ENCODE data around the gene GLOD5.

Gene GLOD5

DNA sequence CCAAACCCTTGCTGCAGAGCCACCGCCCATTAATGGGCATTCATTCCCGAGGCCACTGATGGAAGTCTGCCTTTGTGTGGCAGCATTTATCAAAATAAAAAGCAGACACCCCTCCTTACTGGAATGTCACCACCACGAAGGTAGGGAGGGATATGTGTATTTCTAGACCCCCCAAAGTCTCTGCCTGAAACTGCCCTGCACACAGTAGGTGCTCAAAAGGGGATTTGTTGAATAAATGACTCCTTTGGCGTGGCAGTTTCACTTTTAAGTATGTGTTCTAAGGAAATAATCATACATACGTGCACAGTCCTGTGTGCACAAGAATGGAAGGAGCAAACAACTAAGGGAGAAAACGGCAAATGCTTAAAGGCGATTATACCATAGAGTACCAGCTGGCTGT lies 23.6 kb upstream of the GLOD5 start:
- H3K27me3 ChIP-seq (ENCODE audit: insufficient read depth, poor library complexity, severe bottlenecking) = no peaks in the 10 kb centered on the region
- no peak for TF ChIP-seq SPI1 (IDR thresholded peaks at IDR 0.05; ENCODE audit: borderline replicate concordance, low read depth)
- TF ChIP-seq, protein P1, sequence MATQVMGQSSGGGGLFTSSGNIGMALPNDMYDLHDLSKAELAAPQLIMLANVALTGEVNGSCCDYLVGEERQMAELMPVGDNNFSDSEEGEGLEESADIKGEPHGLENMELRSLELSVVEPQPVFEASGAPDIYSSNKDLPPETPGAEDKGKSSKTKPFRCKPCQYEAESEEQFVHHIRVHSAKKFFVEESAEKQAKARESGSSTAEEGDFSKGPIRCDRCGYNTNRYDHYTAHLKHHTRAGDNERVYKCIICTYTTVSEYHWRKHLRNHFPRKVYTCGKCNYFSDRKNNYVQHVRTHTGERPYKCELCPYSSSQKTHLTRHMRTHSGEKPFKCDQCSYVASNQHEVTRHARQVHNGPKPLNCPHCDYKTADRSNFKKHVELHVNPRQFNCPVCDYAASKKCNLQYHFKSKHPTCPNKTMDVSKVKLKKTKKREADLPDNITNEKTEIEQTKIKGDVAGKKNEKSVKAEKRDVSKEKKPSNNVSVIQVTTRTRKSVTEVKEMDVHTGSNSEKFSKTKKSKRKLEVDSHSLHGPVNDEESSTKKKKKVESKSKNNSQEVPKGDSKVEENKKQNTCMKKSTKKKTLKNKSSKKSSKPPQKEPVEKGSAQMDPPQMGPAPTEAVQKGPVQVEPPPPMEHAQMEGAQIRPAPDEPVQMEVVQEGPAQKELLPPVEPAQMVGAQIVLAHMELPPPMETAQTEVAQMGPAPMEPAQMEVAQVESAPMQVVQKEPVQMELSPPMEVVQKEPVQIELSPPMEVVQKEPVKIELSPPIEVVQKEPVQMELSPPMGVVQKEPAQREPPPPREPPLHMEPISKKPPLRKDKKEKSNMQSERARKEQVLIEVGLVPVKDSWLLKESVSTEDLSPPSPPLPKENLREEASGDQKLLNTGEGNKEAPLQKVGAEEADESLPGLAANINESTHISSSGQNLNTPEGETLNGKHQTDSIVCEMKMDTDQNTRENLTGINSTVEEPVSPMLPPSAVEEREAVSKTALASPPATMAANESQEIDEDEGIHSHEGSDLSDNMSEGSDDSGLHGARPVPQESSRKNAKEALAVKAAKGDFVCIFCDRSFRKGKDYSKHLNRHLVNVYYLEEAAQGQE (IDR thresholded peaks at IDR 0.05; ENCODE audit: insufficient replicate concordance, low read depth) = no peak
- no peak for TF ChIP-seq POLR2AphosphoS5 (IDR thresholded peaks at IDR 0.05; ENCODE audit: low read depth)
- TF ChIP-seq, protein P2, sequence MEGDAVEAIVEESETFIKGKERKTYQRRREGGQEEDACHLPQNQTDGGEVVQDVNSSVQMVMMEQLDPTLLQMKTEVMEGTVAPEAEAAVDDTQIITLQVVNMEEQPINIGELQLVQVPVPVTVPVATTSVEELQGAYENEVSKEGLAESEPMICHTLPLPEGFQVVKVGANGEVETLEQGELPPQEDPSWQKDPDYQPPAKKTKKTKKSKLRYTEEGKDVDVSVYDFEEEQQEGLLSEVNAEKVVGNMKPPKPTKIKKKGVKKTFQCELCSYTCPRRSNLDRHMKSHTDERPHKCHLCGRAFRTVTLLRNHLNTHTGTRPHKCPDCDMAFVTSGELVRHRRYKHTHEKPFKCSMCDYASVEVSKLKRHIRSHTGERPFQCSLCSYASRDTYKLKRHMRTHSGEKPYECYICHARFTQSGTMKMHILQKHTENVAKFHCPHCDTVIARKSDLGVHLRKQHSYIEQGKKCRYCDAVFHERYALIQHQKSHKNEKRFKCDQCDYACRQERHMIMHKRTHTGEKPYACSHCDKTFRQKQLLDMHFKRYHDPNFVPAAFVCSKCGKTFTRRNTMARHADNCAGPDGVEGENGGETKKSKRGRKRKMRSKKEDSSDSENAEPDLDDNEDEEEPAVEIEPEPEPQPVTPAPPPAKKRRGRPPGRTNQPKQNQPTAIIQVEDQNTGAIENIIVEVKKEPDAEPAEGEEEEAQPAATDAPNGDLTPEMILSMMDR (IDR thresholded peaks at IDR 0.05; ENCODE audit: insufficient read depth, low read length) = no peak
- DNase-seq (ENCODE audit: low read depth in 1 of 2, low spot score in 1 of 2) = no peak
- H3K27ac ChIP-seq (replicated peaks) = peak overlapping the region; percentile 89
- H3K4me3 ChIP-seq (replicated peaks; ENCODE audit: insufficient read depth, low read length) = peak overlapping the region; percentile 43

DNA sequence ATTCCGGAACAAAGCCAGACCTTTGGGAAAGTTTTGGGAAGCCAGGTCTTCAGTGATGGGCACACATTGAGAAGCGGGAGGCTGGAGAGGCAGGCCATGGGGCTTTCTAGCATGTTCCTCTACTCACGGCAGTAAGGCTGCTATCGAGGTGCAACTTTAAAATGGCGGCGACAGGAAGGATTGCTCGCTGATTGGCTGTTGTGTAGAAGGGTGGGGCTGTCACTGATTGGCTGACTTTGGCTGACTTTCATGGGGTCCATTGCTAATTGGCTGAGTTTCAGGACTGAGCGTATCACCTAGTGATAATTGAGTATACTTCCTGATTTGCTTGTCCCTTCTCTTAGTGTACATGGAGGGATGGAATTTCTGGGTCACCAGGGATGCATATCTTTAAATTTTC lies 19.7 kb upstream of the GLOD5 start:
- Histone ChIP-seq H3K27ac (replicated peaks) (no peak overlapping the region), H3K27me3 (ENCODE audit: insufficient read depth, poor library complexity, severe bottlenecking) (no peaks in the 10 kb centered on the region), H3K4me3 (replicated peaks; ENCODE audit: insufficient read depth, low read length) (no peak overlapping the region)
- no peak for DNase-seq (ENCODE audit: low read depth in 1 of 2, low spot score in 1 of 2)
- no peak for TF ChIP-seq POLR2AphosphoS5 (IDR thresholded peaks at IDR 0.05; ENCODE audit: low read depth)
- TF ChIP-seq GABPA (IDR thresholded peaks at IDR 0.05; ENCODE audit: low read depth) = no peak
- TF ChIP-seq, protein P1 (IDR thresholded peaks at IDR 0.05; ENCODE audit: insufficient replicate concordance, low read depth) = no peak
- no peak for TF ChIP-seq SPI1 (IDR thresholded peaks at IDR 0.05; ENCODE audit: borderline replicate concordance, low read depth)
- TF ChIP-seq, protein P2 (IDR thresholded peaks at IDR 0.05; ENCODE audit: insufficient read depth, low read length) = no peak

DNA sequence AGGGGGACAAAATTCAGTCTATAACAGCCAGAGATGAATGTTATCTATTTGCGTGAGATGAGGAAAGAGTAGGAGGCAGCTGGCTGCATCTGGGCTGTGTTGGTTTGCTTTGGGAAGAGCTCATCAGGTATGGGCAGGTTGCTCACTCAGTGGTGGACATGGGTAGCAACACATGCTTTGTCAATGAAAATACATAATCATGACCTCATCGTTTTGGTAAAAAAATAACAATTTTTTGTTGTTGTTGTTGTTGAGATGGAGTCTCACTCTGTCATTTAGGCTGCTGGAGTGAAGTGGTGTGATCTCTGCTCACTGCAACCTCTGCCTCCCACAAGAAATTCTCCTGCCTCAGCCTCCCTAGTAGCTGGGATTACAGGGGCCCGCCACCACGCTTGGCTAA lies 16.3 kb upstream of the GLOD5 start:
- DNase-seq (ENCODE audit: low read depth in 1 of 2, low spot score in 1 of 2) = no peak
- no peaks in the 10 kb centered on the region for H3K27me3 ChIP-seq (ENCODE audit: insufficient read depth, poor library complexity, severe bottlenecking)
- no peak overlapping the region for H3K4me3 ChIP-seq (replicated peaks; ENCODE audit: insufficient read depth, low read length)
- H3K27ac ChIP-seq (replicated peaks) = no peak overlapping the region
- no peak for TF ChIP-seq SPI1 (IDR thresholded peaks at IDR 0.05; ENCODE audit: borderline replicate concordance, low read depth)

DNA sequence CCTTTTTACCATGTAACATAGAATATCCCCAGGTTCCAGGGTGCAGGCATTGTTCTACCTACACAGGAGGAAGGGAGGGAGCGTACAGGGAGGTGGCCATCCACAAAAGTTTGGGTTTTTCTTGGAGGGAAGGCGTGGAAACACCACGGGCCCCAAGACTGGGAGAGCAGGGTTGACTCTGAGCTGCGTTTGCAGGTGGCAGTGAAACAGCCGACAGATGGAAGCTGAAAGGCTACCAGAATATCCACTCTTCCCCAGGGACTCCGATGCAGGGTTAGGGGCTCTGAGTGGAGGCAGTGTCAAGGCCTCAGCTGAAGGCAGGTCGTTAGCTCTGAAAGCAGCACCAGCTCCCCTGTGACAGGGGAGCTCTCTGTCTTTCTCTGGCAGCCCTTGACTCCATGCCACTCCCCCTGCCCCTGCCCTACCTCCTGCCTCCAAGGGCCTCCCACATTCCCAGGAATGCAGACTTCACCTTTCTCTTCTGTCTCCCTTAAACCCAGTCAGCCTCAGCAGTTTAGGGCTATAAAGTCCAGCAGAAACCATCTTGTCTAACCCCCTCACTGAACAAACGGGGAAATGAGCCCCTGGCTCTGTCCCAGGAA lies 14.0 kb upstream of the GLOD5 start:
- no peak overlapping the region for H3K4me3 ChIP-seq (replicated peaks; ENCODE audit: insufficient read depth, low read length)
- no peak overlapping the region for H3K27ac ChIP-seq (replicated peaks)
- no peak for TF ChIP-seq SPI1 (IDR thresholded peaks at IDR 0.05; ENCODE audit: borderline replicate concordance, low read depth)
- TF ChIP-seq GABPA (IDR thresholded peaks at IDR 0.05; ENCODE audit: low read depth) = no peak
- no peak for TF ChIP-seq POLR2AphosphoS5 (IDR thresholded peaks at IDR 0.05; ENCODE audit: low read depth)
- TF ChIP-seq, protein P1 (IDR thresholded peaks at IDR 0.05; ENCODE audit: insufficient replicate concordance, low read depth) = no peak
- TF ChIP-seq, protein P2 (IDR thresholded peaks at IDR 0.05; ENCODE audit: insufficient read depth, low read length) = no peak
- H3K27me3 ChIP-seq (ENCODE audit: insufficient read depth, poor library complexity, severe bottlenecking) = no peaks in the 10 kb centered on the region
- DNase-seq (ENCODE audit: low read depth in 1 of 2, low spot score in 1 of 2) = no peak

Measured in HL-60 (cell line).